ENCODE measurements around the gene SPOCD1. TPM values are rescaled to one million over a fixed set of nuclear protein-coding genes. Genes with fewer than 3 reads are reported as not detected.

The SPOCD1 gene
- total RNA-seq, 4 donors from 2014 or later: 0.22 to 1.6 (median 0.96) TPM; not detected in 1

DNA sequence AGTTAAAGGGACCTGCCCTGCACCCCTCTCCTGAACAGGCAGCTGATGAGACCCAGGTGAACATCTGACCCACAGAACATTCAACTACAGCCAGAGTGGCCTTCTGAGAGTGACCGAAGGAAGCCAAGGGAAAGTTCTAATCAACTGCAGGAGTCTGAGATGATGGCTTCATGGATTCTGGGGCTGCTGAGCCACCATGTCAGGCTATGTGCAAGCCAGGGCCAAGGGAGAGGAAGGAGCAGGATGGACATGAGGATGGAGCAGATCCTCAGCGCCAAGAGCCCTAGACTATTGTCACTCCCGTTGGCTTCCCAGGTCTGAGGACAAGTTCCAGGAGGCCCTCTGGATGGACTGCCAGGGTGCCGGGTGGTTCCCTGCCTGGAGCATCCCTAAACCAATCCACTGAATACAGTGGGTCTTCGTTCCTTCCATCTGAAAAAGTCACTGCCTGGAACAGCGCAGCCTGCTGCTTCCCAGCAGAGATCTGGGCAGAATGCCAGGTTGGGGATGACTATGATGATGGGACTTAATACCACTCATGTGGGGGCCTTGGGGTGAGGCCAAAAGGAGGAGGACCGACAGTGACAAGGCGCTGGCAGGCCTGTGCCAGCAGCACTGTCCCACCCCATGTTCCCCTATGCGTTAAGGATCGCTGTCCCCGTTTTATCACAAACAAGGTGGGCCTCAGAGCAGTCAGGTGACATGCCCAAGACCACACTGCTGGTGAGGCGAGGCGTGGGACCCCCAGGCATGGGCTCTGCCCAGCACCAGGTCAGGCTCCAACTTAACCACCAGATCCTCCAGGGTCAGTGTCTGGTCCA, 19.8 kb downstream of the SPOCD1 start:
- H3K27me3 ChIP-seq: no peaks in the 10 kb centered on the region
- H3K36me3 ChIP-seq: no peaks in the 10 kb centered on the region
- no peak overlapping the region for H3K27ac ChIP-seq
- DNase-seq: peak; percentile 32 to 33
- H3K9me3 ChIP-seq: no peaks in the 10 kb centered on the region
- WGBS, 2 donors: 66 to 70% methylated on average over 12 to 13 of the region's 13 CpGs
- TF ChIP-seq, protein P1, sequence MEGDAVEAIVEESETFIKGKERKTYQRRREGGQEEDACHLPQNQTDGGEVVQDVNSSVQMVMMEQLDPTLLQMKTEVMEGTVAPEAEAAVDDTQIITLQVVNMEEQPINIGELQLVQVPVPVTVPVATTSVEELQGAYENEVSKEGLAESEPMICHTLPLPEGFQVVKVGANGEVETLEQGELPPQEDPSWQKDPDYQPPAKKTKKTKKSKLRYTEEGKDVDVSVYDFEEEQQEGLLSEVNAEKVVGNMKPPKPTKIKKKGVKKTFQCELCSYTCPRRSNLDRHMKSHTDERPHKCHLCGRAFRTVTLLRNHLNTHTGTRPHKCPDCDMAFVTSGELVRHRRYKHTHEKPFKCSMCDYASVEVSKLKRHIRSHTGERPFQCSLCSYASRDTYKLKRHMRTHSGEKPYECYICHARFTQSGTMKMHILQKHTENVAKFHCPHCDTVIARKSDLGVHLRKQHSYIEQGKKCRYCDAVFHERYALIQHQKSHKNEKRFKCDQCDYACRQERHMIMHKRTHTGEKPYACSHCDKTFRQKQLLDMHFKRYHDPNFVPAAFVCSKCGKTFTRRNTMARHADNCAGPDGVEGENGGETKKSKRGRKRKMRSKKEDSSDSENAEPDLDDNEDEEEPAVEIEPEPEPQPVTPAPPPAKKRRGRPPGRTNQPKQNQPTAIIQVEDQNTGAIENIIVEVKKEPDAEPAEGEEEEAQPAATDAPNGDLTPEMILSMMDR (IDR thresholded peaks at IDR 0.05): no peak
- TF ChIP-seq POLR2A (IDR thresholded peaks at IDR 0.05): no peak
- no peak overlapping the region for H3K4me3 ChIP-seq (replicated peaks in 1 of 3)
- intact Hi-C loops (cut with DNase I): loop anchor here (10.0 kb wide), 2 partner anchors 231 to 401 kb away; no protein-coding TSS in a partner anchor
- no peaks in the 10 kb centered on the region for H3K4me1 ChIP-seq

- no peak for TF ChIP-seq POLR2A (IDR thresholded peaks at IDR 0.05)
- TF ChIP-seq, protein P1 (IDR thresholded peaks at IDR 0.05): no peak
- Histone ChIP-seq H3K9me3 (no peaks in the 10 kb centered on the region), H3K36me3 (no peaks in the 10 kb centered on the region), H3K27me3 (no peaks in the 10 kb centered on the region), H3K27ac (no peak overlapping the region), H3K4me3 (replicated peaks in 1 of 3) (no peak overlapping the region), H3K4me1 (no peaks in the 10 kb centered on the region)
- WGBS, 2 donors: 71 to 79% methylated on average over 2 of the region's 2 CpGs
- intact Hi-C loops (cut with DNase I): loop anchor here (10.0 kb wide), 2 partner anchors 230 to 400 kb away; no protein-coding TSS in a partner anchor
- no peak for DNase-seq
These were observed 20.6 kb downstream of the SPOCD1 start for GRCh38 chr1:31795096-31795675.

GRCh38 chr1:31793586-31794285, 22.1 kb downstream of the SPOCD1 start:
- 79 to 80% methylated on average over 8 to 9 of the region's 13 CpGs for WGBS, 2 donors
- Histone ChIP-seq H3K27me3 (no peaks in the 10 kb centered on the region), H3K27ac (no peak overlapping the region), H3K4me1 (peaks cover 0 to 2% of the 10 kb centered on the region in 2 donors), H3K9me3 (no peaks in the 10 kb centered on the region), H3K36me3 (no peaks in the 10 kb centered on the region), H3K4me3 (replicated peaks in 1 of 3) (no peak overlapping the region)
- intact Hi-C loops (cut with DNase I): loop anchor here (5.0 to 10.0 kb wide), 3 partner anchors 76 to 399 kb away; no protein-coding TSS in a partner anchor
- TF ChIP-seq POLR2A (IDR thresholded peaks at IDR 0.05): no peak
- TF ChIP-seq, protein P1 (IDR thresholded peaks at IDR 0.05): no peak
- no peak for DNase-seq

- Histone ChIP-seq H3K27me3 (no peaks in the 10 kb centered on the region), H3K9me3 (no peaks in the 10 kb centered on the region), H3K27ac (no peak overlapping the region), H3K4me3 (replicated peaks in 1 of 3) (no peak overlapping the region), H3K36me3 (no peaks in the 10 kb centered on the region), H3K4me1 (peaks cover 0 to 4% of the 10 kb centered on the region in 2 donors)
- TF ChIP-seq, protein P1 (IDR thresholded peaks at IDR 0.05): no peak
- no peak for TF ChIP-seq POLR2A (IDR thresholded peaks at IDR 0.05)
- DNase-seq: no peak
- intact Hi-C loops (cut with DNase I): loop anchor here (5.0 to 10.0 kb wide), 3 partner anchors 76 to 398 kb away; no protein-coding TSS in a partner anchor
- WGBS, 2 donors: 86 to 98% methylated on average over 6 of the region's 6 CpGs
These were observed 22.7 kb downstream of the SPOCD1 start for GRCh38 chr1:31793086-31793485.
